Heart left ventricle (tissue), 16 donors: ENCODE data around the gene TNFRSF6B. TPM values are rescaled to one million over a fixed set of nuclear protein-coding genes. Genes with fewer than 3 reads are reported as not detected.

Source experiments
- ATAC-seq, 4 donors: fragments of 200-7000 bp; cut with Tn5 transposase; one replicate each; pipeline ENCODE4 v1.9.1; 2020 to 2022; ENCODE audit warnings: moderate library complexity in 4 of 4, mild to moderate bottlenecking in 3 of 4, moderate number of reproducible peaks in 1 of 4
- DNase-seq, 5 donors: peaks; one replicate each; pipeline ENCODE4 v3.0.0-alpha.2; 2020
- H3K27ac ChIP-seq, 12 donors: fragments of 200-600 bp; sonication (generic) in 4 of 12; one replicate each; pipeline versions ENCODE4 v1.5.0 to v1.8.0; 2016 to 2022; ENCODE audit warnings: mild to moderate bottlenecking in 2 of 12
- H3K27me3 ChIP-seq, 9 donors: fragments of 200-600 bp; sonication (generic) in 2 of 9; one replicate each; pipeline versions ENCODE4 v1.5.1 to v1.8.0; 2016 to 2022; ENCODE audit warnings: mild to moderate bottlenecking in 3 of 9
- H3K36me3 ChIP-seq, 9 donors: fragments of 200-600 bp; sonication (generic) in 2 of 9; one replicate each; pipeline versions ENCODE4 v1.5.0 to v1.8.0; 2018 to 2022; ENCODE audit warnings: mild to moderate bottlenecking in 2 of 9
- H3K4me1 ChIP-seq, 12 donors: fragments of 200-600 bp; sonication (generic) in 4 of 12; one replicate each; pipeline versions ENCODE4 v1.5.0 to v1.8.0; 2016 to 2022; ENCODE audit warnings: mild to moderate bottlenecking in 3 of 12
- H3K4me3 ChIP-seq, 12 donors: fragments of 200-600 bp; sonication (generic) in 4 of 12; one replicate each; pipeline versions ENCODE4 v1.5.0 to v1.8.0; 2017 to 2022; ENCODE audit warnings: mild to moderate bottlenecking in 9 of 12, moderate library complexity in 4 of 12
- H3K9me3 ChIP-seq, 12 donors: fragments of 200-600 bp; sonication (generic) in 4 of 12; one replicate each; pipeline versions ENCODE4 v1.5.0 to v1.8.0; 2016 to 2022; ENCODE audit warnings: mild to moderate bottlenecking in 1 of 12
- CTCF ChIP-seq, 12 donors: fragments of 200-600 bp; sonication (generic) in 4 of 12; IDR thresholded peaks; one replicate each; pipeline versions ENCODE4 v1.5.0 to v1.8.0; 2018 to 2022; ENCODE audit warnings: antibody characterized with exemption in 12 of 12, mild to moderate bottlenecking in 5 of 12
- POLR2A ChIP-seq, 2 donors: fragments of 450-650 bp; IDR thresholded peaks; one replicate each; pipeline ENCODE4 v1.6.1; 2017; ENCODE audit warnings: antibody characterized with exemption in 2 of 2, mild to moderate bottlenecking in 2 of 2, moderate library complexity in 2 of 2
- WGBS, 4 donors: extraction: QIAGEN DNeasy Blood & Tissue Kit in 2 of 4; methylation state at CpG; one replicate each; pipeline versions ENCODE4 v1.1.5 to v1.1.7; 2013 to 2018; 5-methylcytosine and 5-hydroxymethylcytosine counted together
- intact Hi-C, 10 donors: fragments of 100-400 bp; cut with DNase I; formaldehyde crosslinking; loops; one replicate each; pipeline versions ENCODE4 v1.11.1 to v1.14.2; 2022
- polyA plus RNA-seq, 2 donors: library from polyadenylated mRNA; stranded (reverse); fragments of 200-250 nt; gene quantifications; one replicate each; pipeline ENCODE4 v1.2.3, GENCODE V29; 2013
- total RNA-seq, 9 donors: library from RNA; depleted of rRNA in 2 of 9; stranded (reverse); fragments of >200 nt in 2 of 9; fragmentation: NEBNext Ultra II Directional in 3 of 9; extraction: Animal tissue kit (Norgen Biotek cat#: 25700) in 3 of 9; gene quantifications; one replicate each; pipeline versions ENCODE4 v1.1.0 to v1.2.4, GENCODE V29; 2016 to 2023
- donor health status: ischemic (EF 13 %, LVEDD 7.1; RV severe dilation, severe dysfunction).
- donor health status: healthy with polysubstance abuse.
- donor health status: DM: no; HTN: yes; CAD: no.
- donor health status: DM: no; HTN: no; CAD: no.
- donor health status: ischemic (EF 25% LVEDD 6.9; RV normal size, moderate dysfunction).
- donor health status: ischemic (EF 25% LVEDD 5.7; RV mildly dilated, moderate dysfunction).
- donor health status: healthy.
- donor health status: DM: yes; HTN: yes; CAD: no.
- donor health status: ischemic (EF 35%, LVEDD 5.7; RV mildly dilated, moderate dysfunction).
- donor health status: nonischemic (EF 11% LVEDD 7.7; RV severe dilation, severe dysfunction).
- donor health status: DM: yes; HTN: yes; CAD: no.
- donor health status: PGD.
- donor health status: ischemic (EF 29% LVEDD 5.4; RV normal size, mild dysfunction).
- donor health status: nonischemic (EF 23%, LVEDD 6.1; RV moderate dilation, normal function).

Gene TNFRSF6B
- total and polyA plus RNA-seq, 11 donors: 0.42 to 6.4 (median 1.7) TPM; not detected in 1

DNA sequence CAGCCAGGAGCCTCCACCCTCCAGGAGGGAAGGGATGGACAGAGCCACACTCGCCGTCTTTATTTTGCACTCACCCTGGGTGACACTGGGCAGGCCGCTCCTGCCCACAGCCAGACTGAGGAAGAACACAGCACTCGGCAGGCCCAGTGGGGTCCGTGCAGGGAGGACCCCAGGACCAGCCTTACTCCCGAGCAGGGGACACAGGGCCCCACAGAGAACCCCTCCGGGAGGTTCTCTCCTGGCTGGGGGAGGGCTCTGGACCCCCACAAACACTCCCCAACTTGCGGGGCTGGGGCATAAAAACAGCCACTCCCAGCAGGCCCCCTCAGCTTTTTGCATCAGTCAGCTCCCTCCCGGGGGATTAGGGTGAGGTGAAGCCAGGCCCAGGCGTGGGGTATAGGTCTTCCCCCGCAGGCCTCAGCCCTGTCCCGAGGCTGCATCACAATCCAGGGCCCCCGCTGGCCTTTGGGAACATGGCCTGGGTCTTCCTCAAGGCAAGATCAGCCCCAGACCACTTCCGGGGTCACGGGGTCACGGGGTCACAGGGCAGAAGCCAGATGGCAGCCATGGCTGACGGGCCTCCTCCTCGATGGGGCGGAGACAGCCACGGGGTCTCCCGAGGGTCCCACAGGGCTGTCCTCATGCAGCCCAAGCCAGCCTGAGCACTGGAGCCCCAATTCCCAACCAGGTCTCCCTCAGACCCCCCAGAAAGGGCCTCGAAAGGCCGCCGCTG is 3.2 kb downstream of the TNFRSF6B start:
- Histone ChIP-seq H3K4me3 (no peak overlapping the region), H3K4me1 (peaks cover 11 to 51% (median 38%) of the 10 kb centered on the region in 12 donors), H3K27ac (peak overlapping the region in 11 of 12 donors; percentile 21 to 89 (median 50)), H3K9me3 (no peaks in the 10 kb centered on the region), H3K27me3 (no peaks in the 10 kb centered on the region), H3K36me3 (peaks cover 0 to 47% (median 25%) of the 10 kb centered on the region in 9 donors)
- DNase-seq (peak in 3 of 5 donors; percentile 32 to 66 (median 48)), ATAC-seq (no peak)
- intact Hi-C loops: loop anchor here in 1 of 10 donors (10.0 kb wide), 1 partner anchor 275 kb away; the partner anchor contains the start of gene SAMD10
- TF ChIP-seq CTCF (IDR thresholded peaks at IDR 0.05) (no peak), POLR2A (IDR thresholded peaks at IDR 0.05) (no peak)
- 81 to 89% (median 83%) methylated on average over 12 to 24 of the region's 24 CpGs for WGBS, 4 donors

DNA sequence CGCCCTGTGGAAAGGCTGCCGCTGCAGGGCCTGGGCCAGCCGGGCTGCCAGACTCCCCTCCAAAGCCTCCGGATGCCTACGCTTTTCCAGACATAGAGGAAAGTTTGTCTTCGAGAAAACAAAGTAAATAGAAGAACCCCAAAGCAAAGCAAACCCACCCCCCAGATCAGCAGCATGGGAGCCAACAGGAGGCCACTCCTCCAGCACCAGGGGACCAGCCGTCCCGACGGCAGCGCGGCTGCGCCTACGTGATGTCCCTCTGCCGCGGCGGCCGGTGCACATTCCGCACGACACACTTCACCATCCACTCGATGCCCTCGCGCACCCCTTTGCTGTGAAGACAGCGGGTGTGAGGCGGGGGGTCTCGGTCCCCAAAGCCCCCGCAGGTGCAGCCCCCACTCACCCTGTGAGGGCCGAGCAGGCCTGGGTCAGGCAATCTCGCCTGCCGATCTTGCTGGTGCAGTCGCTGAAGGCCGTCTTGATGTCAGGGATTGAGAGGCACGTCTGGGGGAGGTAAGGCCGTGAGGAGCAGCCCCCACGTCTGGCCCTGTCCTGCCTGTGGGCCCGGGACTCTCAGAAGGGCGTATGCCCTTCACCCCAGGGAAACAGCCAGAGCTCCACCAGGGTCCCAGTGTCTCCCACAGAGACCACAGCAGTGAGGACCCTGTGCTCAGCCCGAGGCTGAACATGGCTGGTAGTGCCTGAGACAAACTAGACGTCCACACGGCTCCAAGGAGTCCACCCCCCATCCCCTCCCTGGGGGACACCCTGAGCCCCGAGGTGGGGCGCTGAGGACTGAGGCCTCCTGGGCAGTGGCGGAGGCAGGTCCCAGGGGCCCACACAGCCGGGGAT is 4.0 kb downstream of the TNFRSF6B start:
- Histone ChIP-seq H3K9me3 (no peaks in the 10 kb centered on the region), H3K36me3 (peaks cover 0 to 47% (median 27%) of the 10 kb centered on the region in 9 donors), H3K27ac (peak overlapping the region in 5 of 12 donors; percentile 60 to 89 (median 79)), H3K4me3 (no peak overlapping the region), H3K4me1 (peaks cover 11 to 50% (median 36%) of the 10 kb centered on the region in 12 donors), H3K27me3 (no peaks in the 10 kb centered on the region)
- no peak for ATAC-seq
- no peak for TF ChIP-seq CTCF (IDR thresholded peaks at IDR 0.05)
- TF ChIP-seq POLR2A (IDR thresholded peaks at IDR 0.05): no peak
- WGBS, 4 donors: 87 to 91% (median 89%) methylated on average over 32 to 43 of the region's 43 CpGs
- intact Hi-C loops: no loop called here
- peak in 2 of 5 donors; percentile 20 to 27 for DNase-seq

- ATAC-seq (no peak), DNase-seq (no peak)
- peaks cover 0 to 50% (median 32%) of the 10 kb centered on the region in 9 donors for H3K36me3 ChIP-seq
- no peak overlapping the region for H3K4me3 ChIP-seq
- no peaks in the 10 kb centered on the region for H3K9me3 ChIP-seq
- H3K27me3 ChIP-seq: no peaks in the 10 kb centered on the region
- WGBS, 4 donors: 75 to 87% (median 84%) methylated on average over 3 to 5 of the region's 5 CpGs
- peak overlapping the region in 2 of 12 donors; percentile 79 to 89 for H3K27ac ChIP-seq
- peaks cover 9 to 50% (median 32%) of the 10 kb centered on the region in 12 donors for H3K4me1 ChIP-seq
- TF ChIP-seq CTCF (IDR thresholded peaks at IDR 0.05): no peak
- TF ChIP-seq POLR2A (IDR thresholded peaks at IDR 0.05): no peak
- intact Hi-C loops: no loop called here
Measured at GRCh38 chr20:63701051-63701328, 4.5 kb downstream of the TNFRSF6B start.
